GM03348 (cell line): ENCODE results near the gene PTGDS.

ENCODE experiments used
- DNase-seq: peaks from one replicate; pipeline ENCODE4 v3.0.0; 2012; ENCODE audit warnings: low spot score

PTGDS gene

DNA sequence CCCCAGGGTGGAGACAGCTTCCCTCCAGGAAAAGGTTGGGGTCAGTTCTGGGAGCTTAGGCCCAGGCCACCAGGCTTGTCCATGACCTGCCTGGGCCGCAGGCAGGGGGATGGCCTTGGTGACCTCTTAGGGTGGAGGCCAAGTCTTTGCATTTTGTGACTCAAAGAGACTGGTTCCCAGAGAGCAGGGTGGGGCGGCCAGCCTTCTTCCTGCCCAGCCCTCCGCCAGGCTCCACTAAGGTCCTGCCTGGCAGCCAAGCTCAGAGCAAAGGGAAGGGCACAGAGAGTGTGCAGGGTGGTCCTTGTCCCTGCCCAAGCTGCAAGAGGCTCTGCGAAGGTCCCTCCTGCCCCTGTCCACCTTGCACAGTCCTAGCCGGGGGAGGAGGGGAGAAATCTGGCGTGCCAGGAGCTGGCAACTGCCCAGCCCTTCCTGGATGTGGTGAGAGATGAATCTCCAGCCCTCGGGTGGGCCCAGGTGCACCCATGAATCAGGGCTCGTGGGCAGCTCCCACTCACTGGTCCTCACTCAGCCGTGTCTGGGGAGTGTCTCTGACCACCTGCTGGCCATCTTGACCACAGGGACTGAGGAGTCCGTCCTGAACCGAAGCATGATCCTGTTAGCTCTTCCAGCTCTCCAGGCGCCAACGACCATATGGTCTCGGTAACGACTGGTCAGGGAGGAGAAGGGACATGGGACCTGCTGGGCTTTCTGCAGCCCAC lies 2.3 kb upstream of the PTGDS start:
- DNase-seq: no peak

DNA sequence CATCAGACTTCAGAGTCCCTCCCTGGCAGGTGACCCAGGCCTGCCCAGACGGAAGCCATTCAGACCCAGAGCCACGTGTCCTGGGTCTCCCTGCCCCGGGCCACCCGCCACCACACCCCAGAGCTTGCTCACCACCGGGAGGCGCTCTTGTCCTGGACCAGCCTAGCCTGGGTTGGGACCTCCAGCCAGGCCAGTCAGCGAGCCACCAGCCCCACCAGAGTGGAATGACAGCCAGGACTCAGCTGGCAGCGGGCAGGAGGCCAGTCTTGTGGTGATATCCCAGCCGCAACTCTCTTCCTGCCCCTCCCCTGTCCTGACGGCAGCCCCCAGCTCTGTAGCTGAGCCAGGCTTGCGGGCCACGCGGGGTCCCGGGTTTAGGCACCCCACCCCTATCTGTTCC lies 1.7 kb upstream of the PTGDS start:
- DNase-seq: no peak

DNA sequence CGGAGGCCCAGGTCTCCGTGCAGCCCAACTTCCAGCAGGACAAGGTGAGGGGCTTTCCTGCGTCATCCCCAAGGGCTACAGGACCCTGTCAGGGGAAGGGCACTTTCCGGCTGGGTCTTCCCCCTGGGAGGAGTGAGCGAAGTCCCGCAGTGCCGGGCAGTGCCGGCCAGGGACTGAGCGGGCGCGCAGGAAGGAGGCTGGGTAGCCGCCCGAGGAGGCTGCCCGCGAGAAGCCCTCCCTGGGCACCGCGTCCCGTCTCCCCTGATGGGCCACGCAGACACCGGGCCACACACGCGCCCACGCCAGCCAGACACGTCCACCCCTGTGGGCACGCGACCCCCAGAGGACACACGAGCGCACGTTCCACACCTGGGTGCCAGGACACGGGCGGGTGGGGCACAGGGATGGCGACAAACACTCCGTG lies 357 bp downstream of the PTGDS start:
- DNase-seq: no peak

DNA sequence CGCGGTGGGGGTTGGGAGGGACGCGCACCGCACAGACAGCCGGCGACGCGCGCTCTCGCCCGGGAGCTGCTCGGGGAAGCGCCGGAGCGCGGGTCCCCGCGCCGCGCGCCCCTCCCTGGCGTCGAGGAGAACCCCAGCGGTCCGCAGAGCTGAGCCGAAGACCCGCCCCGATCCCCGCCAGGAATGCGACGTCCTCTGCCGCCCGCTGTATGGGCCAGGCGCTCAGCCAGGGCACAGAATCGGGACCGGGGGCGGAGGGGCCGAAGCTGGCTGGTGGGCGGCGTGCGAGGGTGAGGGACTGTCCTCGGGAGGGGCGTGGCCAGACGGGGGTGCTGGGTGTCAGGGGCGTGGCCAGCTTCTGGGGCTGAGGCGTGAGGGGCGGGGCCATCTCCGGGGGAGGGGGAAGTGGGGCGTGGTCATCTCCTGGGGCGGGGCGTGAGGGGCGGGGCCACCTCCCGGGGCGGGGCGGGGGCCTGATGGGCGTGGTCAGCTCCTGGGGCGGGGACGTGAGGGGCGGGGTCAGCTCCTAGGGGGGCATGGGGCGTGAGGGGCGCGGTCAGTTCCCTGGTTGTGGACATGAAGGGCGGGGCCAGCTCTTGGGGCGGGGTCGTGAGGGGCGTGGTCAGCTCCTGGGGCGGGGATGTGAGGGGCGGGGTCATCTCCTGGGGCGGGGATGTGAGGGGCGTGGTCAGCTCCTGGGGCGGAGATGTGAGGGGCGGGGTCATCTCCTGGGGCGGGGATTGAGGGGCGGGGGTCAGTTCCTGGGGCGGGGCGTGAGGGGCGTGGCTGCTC lies 965 bp downstream of the PTGDS start:
- DNase-seq: peak; percentile 96

DNA sequence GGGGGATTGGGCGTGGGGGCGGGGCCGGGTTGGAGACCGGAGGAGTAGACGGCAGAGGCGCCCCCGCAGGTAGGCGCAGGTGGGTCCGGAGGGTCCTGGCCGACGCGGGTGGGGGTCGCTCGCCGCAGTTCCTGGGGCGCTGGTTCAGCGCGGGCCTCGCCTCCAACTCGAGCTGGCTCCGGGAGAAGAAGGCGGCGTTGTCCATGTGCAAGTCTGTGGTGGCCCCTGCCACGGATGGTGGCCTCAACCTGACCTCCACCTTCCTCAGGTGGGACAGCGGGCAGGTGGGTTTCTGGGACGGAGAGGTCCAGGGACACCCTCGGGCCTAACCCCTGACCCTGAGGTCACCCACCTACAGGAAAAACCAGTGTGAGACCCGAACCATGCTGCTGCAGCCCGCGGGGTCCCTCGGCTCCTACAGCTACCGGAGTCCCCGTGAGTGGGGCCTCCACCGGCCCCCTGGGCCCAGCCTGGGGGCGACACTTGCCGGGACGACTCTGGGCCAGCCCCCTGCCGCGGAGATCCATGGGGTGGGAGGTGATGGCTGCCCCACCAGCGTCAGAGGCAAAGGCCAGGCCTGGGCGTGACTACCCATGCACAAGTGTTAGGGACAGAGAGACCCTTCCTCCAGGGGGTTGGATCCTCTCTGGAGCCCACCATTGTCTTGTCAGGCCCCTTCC lies 1.7 kb downstream of the PTGDS start:
- no peak for DNase-seq

DNA sequence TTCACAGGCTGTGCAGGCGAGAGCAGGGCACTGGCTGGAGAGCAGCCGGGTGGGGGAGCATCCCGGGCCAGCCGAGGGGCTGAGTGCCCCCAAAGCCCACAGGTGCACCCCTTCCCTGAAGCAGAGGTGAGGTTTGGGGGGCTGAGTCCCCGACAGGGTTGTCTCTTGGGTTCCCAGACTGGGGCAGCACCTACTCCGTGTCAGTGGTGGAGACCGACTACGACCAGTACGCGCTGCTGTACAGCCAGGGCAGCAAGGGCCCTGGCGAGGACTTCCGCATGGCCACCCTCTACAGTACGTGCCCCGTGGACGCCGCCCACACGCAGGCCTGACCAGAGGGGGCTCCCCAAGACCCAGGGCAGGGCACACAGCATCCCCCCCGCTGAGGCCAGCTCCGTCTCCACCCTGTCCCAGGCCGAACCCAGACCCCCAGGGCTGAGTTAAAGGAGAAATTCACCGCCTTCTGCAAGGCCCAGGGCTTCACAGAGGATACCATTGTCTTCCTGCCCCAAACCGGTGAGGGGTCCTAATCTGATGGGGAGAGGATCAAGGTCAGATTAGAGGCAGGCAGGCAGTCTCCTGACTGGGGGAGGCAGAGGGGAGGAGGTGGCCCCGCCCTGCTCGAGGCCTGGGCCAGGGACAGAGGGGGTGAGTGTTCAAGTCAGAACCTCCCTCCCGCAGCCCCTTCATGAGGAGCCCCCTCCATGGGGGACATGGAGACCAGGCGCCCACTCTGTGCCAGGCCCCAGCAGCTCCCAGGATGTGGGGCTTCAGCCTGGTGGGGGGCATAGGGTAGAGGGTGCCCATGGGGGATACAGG lies 2.7 kb downstream of the PTGDS start:
- DNase-seq: no peak

DNA sequence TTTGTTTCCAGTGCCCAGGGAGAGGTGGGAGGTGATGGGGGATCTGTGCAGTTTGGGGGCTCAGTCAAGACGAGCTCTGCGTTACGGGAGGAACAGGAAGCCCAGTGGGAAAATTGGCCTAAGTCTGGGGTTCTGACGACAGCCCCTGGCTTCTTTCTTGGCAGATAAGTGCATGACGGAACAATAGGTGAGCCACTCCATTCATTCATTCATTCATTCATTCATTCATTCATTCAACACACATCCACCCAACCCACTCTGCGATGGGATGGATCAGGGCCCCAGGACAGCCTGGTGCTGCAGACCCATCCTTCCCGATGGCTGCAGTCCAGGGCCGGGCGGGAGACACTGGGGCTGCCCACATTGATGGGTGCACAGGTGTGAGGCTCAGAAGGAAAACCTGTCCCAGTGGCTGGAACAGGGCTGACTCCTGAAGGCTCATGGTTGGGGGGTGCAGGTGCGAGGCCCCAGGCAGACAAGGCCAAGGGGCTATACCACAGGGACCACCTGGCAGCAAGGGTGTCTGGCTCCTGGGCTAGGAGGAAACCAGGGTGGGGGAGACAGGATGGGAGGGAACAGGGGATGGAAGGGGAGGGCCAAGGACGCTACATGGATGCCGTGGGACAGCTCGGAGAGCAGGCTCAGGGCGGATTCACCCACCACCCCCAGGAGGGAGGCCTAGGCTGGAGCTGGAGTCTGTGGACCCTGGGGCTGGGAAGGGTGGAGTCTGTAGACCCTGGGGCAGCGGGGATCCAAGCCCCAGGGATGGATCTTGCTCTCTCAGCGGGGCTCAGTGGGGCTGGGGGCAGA lies 3.6 kb downstream of the PTGDS start:
- DNase-seq: no peak

DNA sequence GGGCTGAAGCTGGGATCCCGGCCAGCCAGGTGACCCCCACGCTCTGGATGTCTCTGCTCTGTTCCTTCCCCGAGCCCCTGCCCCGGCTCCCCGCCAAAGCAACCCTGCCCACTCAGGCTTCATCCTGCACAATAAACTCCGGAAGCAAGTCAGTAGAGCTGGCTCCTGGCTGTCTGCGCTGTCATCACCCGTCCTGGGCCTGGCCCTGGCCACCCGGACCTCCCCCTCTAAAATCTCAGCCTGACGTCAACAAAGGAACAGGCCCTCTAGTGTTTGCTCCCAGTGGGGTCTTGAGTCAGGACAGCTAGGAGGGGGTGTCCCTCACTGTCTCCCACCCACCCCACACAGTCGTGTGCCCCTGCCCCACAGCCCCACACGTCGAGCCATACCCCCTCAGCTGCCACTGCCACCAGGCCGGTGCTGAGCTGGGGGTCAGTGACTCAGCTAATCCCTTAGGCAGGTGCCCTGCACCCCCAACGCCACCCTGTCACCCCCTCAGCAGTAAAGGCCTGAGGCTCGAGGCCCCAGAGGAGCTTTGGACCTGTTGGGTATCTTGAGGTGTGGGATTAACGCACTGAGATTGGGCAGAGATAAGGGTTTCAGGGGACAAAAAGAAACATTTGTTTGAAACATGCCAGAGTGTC lies 4.4 kb downstream of the PTGDS start:
- DNase-seq: no peak

DNA sequence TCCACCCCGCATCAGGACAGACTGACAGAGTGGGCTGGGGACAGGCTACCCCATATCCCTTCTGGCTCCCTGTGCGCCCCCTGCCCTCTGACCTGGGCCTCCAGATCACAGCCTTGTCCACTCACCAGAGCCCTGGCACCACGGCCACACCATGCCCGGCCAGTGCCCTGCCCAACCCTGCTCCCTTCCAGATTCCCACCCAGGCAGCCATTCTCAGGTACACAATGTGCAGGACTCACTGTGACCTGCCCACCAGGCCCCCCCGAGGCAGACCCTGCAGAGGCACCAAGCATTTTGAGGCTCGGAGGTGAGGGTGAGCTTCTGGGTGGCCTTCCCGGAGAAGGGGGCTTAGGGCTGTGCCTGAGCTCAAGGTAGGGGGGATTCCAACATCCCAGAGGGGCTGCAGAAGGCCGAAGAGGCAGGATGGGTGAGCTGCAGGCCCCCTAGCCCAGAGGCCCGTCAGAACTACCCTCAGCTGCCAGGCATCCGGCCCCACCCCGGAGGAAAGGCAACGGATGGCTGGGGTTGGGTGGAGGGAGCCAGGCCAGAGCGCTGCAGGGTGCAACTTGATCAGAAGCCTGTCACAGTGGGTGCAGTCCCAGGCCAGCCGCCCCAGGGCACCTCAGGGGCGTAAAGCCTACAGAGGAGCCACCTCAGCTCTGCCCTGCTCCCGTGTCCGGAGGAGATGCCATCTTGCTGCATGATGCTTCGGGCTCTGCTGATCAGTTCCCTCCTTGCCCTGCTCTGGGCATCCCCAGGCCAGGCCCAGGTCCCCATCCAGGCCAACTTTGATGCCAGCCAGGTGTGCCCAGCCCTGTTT lies 5.1 kb downstream of the PTGDS start, which contains the start of gene LCNL1:
TSS of gene LCNL1 (plus strand) at position 762 of the 820 bp plus-strand sequence. CDS start 594 bp downstream, outside the sequence.
- DNase-seq: no peak

DNA sequence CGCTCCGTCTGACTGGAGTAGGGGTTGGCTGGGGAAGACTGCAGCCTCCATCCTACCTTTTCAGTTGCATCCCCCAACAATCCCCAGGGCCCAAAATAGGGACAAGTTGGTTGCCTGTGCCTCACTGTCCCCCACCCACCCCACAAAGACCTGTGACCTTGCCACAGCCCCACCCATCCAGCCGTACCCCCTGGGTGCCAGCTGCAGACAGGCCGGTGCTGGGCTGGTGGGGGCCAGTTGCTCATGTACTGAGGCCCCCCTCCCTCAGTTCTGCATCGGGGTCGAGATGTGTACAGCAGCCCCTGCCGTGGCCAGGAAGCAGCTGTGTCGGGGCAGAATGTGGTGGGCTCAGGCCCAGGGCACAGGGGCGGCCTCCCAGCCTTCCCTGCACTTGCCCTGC lies 5.9 kb downstream of the PTGDS start:
- no peak for DNase-seq

DNA sequence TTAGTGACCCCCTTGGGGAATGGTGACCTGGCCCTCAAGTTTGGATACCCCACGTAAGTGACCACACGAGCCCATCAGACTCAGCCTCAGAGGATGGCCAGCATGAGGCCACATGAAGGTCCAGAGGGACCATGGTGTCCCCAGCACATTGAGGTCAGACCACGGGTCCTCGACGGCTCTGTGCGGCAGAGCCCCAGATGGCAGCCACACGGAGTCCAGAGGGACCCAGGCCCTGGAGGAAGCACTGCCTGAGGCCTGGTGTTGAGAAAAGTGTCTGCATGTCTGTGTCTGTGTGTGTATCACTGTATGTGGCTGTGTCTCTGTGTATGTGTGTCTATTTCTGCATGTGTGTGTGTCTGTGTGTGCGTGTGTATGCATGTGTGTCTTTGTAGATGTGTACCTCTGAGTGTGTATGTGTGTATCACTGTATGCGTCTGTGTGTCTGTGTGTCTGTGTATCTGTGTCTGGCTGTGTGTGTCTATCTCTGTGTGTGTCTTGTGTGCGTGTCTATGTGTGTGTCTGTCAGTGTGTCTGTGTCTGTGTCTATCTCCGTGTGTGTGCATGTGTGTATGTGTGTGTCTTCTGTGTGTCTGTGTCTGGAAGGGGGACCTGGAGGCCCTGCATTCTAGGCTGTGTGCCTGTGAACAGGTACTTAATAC lies 6.5 kb downstream of the PTGDS start:
- no peak for DNase-seq

DNA sequence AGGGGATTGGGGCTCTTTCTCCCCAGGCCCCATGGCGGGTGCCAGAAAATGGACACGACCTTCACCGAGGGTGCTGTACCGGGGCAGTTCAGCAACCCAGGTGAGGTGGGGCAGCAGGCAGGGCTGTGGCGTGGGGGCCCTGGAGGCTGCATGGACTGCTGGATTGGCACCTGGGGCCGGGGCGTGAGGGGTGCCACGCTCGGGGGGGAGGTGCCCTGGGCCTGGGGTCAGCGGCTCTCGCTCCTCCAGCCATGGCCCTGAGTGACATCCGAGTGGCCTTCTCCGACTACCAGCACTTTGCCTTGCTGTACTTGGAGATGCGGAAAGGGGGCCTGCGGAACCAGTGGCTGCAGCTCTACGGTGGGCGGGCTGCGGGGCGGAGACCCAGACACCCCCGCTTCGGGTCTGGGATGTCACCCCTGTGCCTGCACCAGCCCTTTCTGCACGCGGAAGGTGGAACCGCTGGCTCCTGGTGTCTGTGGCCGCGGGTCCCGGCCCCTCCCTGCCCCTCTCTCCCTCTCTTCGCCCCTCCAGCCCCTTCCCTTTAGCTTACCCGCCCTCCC lies 7.2 kb downstream of the PTGDS start:
- no peak for DNase-seq

DNA sequence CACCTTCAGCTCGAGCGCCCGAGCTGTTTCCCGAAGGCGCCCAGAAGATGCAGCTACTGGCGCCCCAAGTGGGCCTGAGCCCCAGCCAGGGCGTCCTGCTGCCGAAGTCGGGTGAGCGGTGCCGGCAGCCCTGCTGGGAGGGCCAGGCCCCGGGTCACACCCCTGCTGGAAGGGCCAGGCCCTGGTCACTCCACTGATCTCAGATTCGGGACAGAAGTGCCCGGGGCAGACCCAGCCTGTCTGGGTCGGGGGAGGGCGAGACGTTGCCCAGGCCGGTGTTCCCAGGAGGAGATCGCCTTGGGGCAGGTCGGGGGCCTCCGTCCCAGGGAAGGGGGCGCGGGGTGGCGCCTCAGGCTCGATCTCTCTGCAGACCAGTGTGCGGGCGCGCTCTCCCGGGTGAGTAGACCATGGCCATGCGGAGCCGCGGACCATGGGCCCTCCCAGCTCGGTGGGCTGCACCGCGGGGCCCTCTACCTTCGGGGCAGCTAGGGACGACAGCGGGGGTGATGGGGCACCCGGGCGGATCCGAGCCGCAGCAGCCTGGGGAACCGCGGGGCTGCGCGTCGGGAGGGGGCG lies 7.8 kb downstream of the PTGDS start:
- no peak for DNase-seq

DNA sequence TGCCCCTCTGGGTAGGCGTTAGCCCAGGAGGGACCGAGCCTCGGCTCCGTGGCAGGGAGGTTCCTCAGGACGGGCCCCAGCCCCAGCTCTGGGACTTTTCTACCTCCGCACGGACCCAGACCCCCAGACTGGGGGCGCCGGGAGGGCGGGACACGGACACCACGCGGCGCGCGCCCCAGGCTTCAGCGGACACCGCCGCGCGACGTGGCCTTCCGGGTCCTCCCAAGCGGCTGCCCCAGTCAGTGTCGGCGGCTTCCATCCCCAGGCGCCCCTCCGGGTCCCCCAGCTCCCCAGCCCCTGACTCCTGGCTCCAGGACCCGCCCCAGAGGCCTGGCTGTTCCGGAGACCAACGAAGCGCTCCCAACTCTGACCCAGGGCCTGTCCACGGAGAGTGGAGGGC lies 8.5 kb downstream of the PTGDS start:
- no peak for DNase-seq

DNA sequence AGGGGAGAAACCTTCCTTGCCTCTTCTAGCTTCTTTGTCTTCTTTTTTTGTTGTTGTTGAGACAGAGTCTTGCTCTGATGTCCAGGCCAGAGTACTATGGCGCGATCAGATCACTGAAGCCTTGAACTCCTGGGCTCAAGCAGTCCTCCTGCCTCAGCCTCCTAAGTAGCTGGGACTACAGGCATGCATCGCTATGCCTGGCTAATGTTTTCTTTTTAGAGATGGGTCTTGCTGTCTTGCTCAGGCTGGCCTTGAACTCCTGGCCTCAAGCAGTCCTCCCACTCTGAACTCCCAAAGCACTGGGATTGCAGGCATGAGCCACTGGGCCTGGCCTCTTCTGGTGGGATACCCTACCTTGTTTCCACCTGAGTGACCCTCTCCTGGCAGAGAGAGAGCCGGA lies 11.6 kb downstream of the PTGDS start:
- no peak for DNase-seq

DNA sequence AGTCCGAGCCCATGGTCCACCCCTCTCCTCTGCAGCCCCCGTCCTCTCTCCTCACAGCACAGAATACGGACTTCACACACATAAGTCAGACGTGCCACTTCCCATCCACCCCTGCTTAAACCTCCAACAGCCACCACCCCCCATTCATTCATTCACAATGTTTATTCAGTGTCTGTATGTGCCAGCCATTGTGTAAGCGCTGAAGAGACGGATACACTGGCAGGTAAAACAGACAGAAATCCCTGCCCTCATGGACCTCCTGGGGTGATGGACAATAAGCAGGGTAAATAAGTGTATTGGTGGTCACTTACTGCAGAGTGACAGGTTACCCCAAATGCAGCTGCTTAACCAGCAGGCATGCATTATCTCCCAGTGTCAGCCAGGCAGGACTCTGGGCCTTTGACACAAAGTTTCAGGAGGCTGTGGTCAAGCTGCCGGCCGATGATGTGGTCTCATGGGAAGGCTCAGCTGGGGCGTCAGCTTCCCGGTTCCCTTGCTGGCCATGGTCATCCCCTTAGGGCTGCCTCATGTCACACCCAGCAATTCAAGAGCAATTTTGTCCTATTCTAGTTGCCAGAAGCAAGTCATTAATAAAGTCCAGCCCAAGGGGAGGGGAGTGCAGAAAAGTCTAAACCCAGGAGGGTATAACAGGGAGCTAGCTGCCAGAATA lies 13.1 kb downstream of the PTGDS start:
- DNase-seq: no peak

DNA sequence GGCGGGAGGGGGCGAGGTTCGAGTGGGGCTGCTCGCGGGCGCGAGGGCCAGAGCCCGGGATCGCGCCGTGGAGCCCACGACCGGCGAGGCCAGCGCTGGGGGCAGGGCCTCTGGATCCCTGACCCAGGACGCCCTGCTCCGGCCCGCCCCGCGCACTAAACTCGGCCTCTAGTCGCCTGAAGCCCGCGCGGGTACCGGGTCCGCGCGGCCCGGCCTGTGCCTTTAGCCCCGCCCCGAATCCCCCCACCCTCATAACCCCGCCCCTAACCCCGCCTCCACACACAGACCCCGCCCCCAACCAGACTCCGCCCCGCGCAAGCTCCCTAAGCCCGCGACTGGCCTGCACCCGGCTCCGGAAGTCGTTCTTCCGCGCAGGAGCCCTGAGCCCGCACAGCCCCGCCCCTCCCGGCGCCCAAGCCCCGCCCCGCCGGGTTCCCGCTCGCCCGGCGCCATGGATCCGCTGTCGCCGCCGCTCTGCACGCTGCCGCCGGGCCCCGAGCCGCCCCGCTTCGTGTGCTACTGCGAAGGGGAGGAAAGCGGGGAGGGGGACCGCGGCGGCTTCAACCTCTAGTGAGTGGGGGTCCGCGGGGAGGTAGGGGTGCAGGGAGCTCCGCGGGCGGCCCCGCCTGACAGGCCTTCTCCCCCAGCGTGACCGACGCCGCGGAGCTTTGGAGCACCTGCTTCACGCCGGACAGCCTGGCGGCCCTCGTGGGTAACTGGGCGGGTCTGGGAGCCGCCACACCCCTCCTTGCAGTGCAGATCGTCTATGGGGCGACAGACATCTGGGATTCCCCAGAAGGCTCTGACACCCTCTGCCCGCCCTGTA lies 14.9 kb downstream of the PTGDS start, which contains the start of gene PAXX:
TSS of gene PAXX (plus strand) at position 430 of the 826 bp plus-strand sequence. CDS start at position 452, 22 bp downstream.
- DNase-seq: peak; percentile 99
